HT1080 (cell line): ENCODE measurements around the gene COPS7B. TPM values are rescaled to one million over a fixed set of nuclear protein-coding genes. Genes with fewer than 3 reads are reported as not detected.

ENCODE experiments used
- small RNA-seq: library from RNA; depleted of rRNA; stranded (forward); fragments of <200 nt; gene quantifications from one replicate; pipeline ENCODE3, GENCODE V24; 2014
- total RNA-seq: library from RNA; depleted of rRNA; stranded (reverse); fragments of >200 nt; shearing (Covaris generic); gene quantifications from 2 replicates; pipeline ENCODE4 v1.2.3, GENCODE V29; 2014; rRNA removed

The COPS7B gene
- total RNA-seq, 1 experiment from 2014 or later = 45.7 TPM

Small RNA genes within 50 kb of the gene (small RNA-seq; reads per million reads assigned to genes)
- not detected for gene AC073476.4

Other genes with a start within 250 kb of the COPS7B start
- not detected in 2 replicates for gene TEX44, start 193.6 kb upstream of the COPS7B start, total RNA-seq
- 1,647 and 2,130 TPM in 2 replicates for gene PTMA, start 77.9 kb upstream of the COPS7B start, total RNA-seq
- 14.3 and 20.5 TPM in 2 replicates for gene PDE6D, start 5.2 kb upstream of the COPS7B start, total RNA-seq
- gene NPPC, start 140.0 kb downstream of the COPS7B start, total RNA-seq = not detected in 2 replicates
- 25.7 and 26.2 TPM in 2 replicates for gene DIS3L2, start 175.3 kb downstream of the COPS7B start, total RNA-seq